Ishikawa (cell line): ENCODE measurements around the gene SETD1A.

Experiments
- CEBPB ChIP-seq: IDR thresholded peaks from 2 replicates; pipeline ENCODE4 v1.6.1; 2012
- CREB1 ChIP-seq: IDR thresholded peaks from 2 replicates; pipeline ENCODE4 v1.6.1; 2012; ENCODE audit warnings: low read depth
- EGR1 ChIP-seq: IDR thresholded peaks from 2 replicates; pipeline ENCODE4 v1.6.1; 2012
- EP300 ChIP-seq: IDR thresholded peaks from 2 replicates; pipeline ENCODE4 v1.6.1; 2012; ENCODE audit warnings: borderline replicate concordance
- FOXM1 ChIP-seq: IDR thresholded peaks from 2 replicates; pipeline ENCODE4 v1.6.1; 2012; ENCODE audit warnings: low read depth, borderline replicate concordance
- MAX ChIP-seq: IDR thresholded peaks from 2 replicates; pipeline ENCODE4 v1.6.1; 2012
- NFIC ChIP-seq: IDR thresholded peaks from 2 replicates; pipeline ENCODE4 v1.6.1; 2012
- RAD21 ChIP-seq: IDR thresholded peaks from 2 replicates; pipeline ENCODE4 v1.6.1; 2012; ENCODE audit warnings: low read depth
- REST ChIP-seq: IDR thresholded peaks from 2 replicates; pipeline ENCODE4 v1.6.1; 2012; ENCODE audit warnings: low read depth, mild to moderate bottlenecking
- TAF1 ChIP-seq: IDR thresholded peaks from 2 replicates; pipeline ENCODE4 v1.6.1; 2012; ENCODE audit warnings: low read depth, mild to moderate bottlenecking
- TCF12 ChIP-seq: IDR thresholded peaks from 2 replicates; pipeline ENCODE4 v1.6.1; 2012; ENCODE audit warnings: low read depth
- TEAD4 ChIP-seq: IDR thresholded peaks from 2 replicates; pipeline ENCODE4 v1.6.1; 2012
- USF1 ChIP-seq: IDR thresholded peaks from 2 replicates; pipeline ENCODE4 v1.6.1; 2012
- YY1 ChIP-seq: IDR thresholded peaks from 2 replicates; pipeline ENCODE4 v1.6.1; 2012; ENCODE audit warnings: low read depth
- ZBTB7A ChIP-seq: IDR thresholded peaks from 2 replicates; pipeline ENCODE4 v1.6.1; 2012; ENCODE audit warnings: low read depth

SETD1A gene

GRCh38 chr16:30986129-30986991, 28.8 kb downstream of the SETD1A start:
- TF ChIP-seq YY1 (no peak), CREB1 (no peak), TEAD4 (no peak), EGR1 (no peak), RAD21 (no peak), FOXM1 (no peak), MAX (no peak), ZBTB7A (no peak), TCF12 (no peak), EP300 (no peak), TAF1 (no peak), REST (no peak), NFIC (no peak), CEBPB (no peak)

- TF ChIP-seq EP300, result no peak
Measured at GRCh38 chr16:30987581-30988190, 30.1 kb downstream of the SETD1A start.

GRCh38 chr16:30989469-30990047, 32.0 kb downstream of the SETD1A start:
- TF ChIP-seq CREB1 (no peak), REST (no peak), TAF1 (no peak), CEBPB (no peak), FOXM1 (no peak), RAD21 (no peak), EP300 (no peak), EGR1 (no peak), NFIC (no peak), MAX (no peak), USF1 (no peak)

- TF ChIP-seq MAX (no peak), YY1 (no peak), TAF1 (no peak), FOXM1 (no peak), NFIC (no peak), CEBPB (no peak), TEAD4 (no peak), CREB1 (no peak), TCF12 (no peak), EP300 (no peak), ZBTB7A (no peak), RAD21 (no peak), EGR1 (no peak)
Measured at GRCh38 chr16:30990105-30990504, 32.6 kb downstream of the SETD1A start.

GRCh38 chr16:30991052-30991451, 33.5 kb downstream of the SETD1A start:
- no peak for TF ChIP-seq TCF12
- TF ChIP-seq NFIC, result no peak
- TF ChIP-seq TAF1, result no peak
- no peak for TF ChIP-seq EGR1
- no peak for TF ChIP-seq ZBTB7A
- no peak for TF ChIP-seq CEBPB
- TF ChIP-seq FOXM1, result no peak
- TF ChIP-seq RAD21, result no peak
- no peak for TF ChIP-seq USF1
